ENCODE results near the gene TINCR. TPM values are rescaled to one million over a fixed set of nuclear protein-coding genes. Genes with fewer than 3 reads are reported as not detected.
"Not testable (repeated sequence)": the region's sequence is repeated elsewhere in the genome, so short reads cannot be mapped to it uniquely, and the experiment has no call there.

The TINCR gene
- polyA plus RNA-seq (2013) = 0.33 TPM

GRCh38 chr19:5567360-5567969, at the start of gene TINCR:
Gene TINCR, minus strand, starts transcription at chr19:5567953.
- DNase-seq = peak in 2 of 3 donors; percentile 40 to 48
- ChIA-PET POLR2A (no interaction called here), CTCF (no interaction called here)
- Histone ChIP-seq H3K9me3 (ENCODE audit: control extremely low read depth in 1 of 5, control insufficient read depth in 4 of 5, insufficient read depth in 2 of 5, low read depth in 1 of 5, low read length in 4 of 5) (peaks cover 0 to 5% (median 0%) of the 10 kb centered on the region in 5 experiments), H3K36me3 (ENCODE audit: control insufficient read depth in 4 of 4, insufficient read depth in 4 of 4, low read length in 3 of 4) (no peaks in the 10 kb centered on the region), H3K27ac (ENCODE audit: insufficient read depth in 1 of 2, low read depth in 1 of 2, low read length in 2 of 2, poor library complexity in 1 of 2, severe bottlenecking in 2 of 2) (no peak within 1 kb of the TSS), H3K4me3 (ENCODE audit: control insufficient read depth in 1 of 7, extremely low read depth in 1 of 7, insufficient read depth in 4 of 7, low read depth in 2 of 7, low read length in 6 of 7) (peak within 1 kb of the TSS in 1 of 7 experiments; percentile 4), H3K4me1 (ENCODE audit: control extremely low read depth in 1 of 4, control insufficient read depth in 4 of 4, insufficient read depth in 4 of 4, low read length in 3 of 4) (peaks cover 0 to 3% (median 2%) of the 10 kb centered on the region in 4 experiments), H3K27me3 (replicated peaks in 2 of 5; ENCODE audit: control insufficient read depth in 4 of 5, insufficient read depth in 5 of 5, low read length in 4 of 5) (peaks cover 9 to 51% (median 20%) of the 10 kb centered on the region in 5 experiments)
- 13% methylated on average over 42 of the region's 63 CpGs for WGBS (ENCODE audit: insufficient coverage)

- H3K27me3 ChIP-seq (replicated peaks in 2 of 5; ENCODE audit: control insufficient read depth in 4 of 5, insufficient read depth in 5 of 5, low read length in 4 of 5) = no peaks in the 10 kb centered on the region
- no CpG with 5 or more reads among the region's 1 CpG for WGBS (ENCODE audit: insufficient coverage)
- CTCF ChIA-PET = no interaction called here
- peaks cover 14 to 18% (median 16%) of the 10 kb centered on the region in 4 experiments for H3K4me1 ChIP-seq (ENCODE audit: control extremely low read depth in 1 of 4, control insufficient read depth in 4 of 4, insufficient read depth in 4 of 4, low read length in 3 of 4)
- POLR2A ChIA-PET = no interaction called here
- H3K9me3 ChIP-seq (ENCODE audit: control extremely low read depth in 1 of 5, control insufficient read depth in 4 of 5, insufficient read depth in 2 of 5, low read depth in 1 of 5, low read length in 4 of 5) = no peaks in the 10 kb centered on the region
- H3K4me3 ChIP-seq (ENCODE audit: control insufficient read depth in 1 of 7, extremely low read depth in 1 of 7, insufficient read depth in 4 of 7, low read depth in 2 of 7, low read length in 6 of 7) = no peak overlapping the region
- H3K36me3 ChIP-seq (ENCODE audit: control insufficient read depth in 4 of 4, insufficient read depth in 4 of 4, low read length in 3 of 4) = peaks cover 32 to 84% (median 65%) of the 10 kb centered on the region in 4 experiments
- no peak for DNase-seq
- H3K27ac ChIP-seq (ENCODE audit: insufficient read depth in 1 of 2, low read depth in 1 of 2, low read length in 2 of 2, poor library complexity in 1 of 2, severe bottlenecking in 2 of 2) = no peak overlapping the region
Measured at GRCh38 chr19:5617080-5617479, 49.3 kb upstream of the TINCR start.

GRCh38 chr19:5615756-5616327, 48.1 kb upstream of the TINCR start:
- WGBS (ENCODE audit: insufficient coverage) = 97% methylated on average over 16 of the region's 17 CpGs
- peaks cover 32 to 85% (median 67%) of the 10 kb centered on the region in 4 experiments for H3K36me3 ChIP-seq (ENCODE audit: control insufficient read depth in 4 of 4, insufficient read depth in 4 of 4, low read length in 3 of 4)
- DNase-seq = no peak
- peaks cover 4 to 7% (median 7%) of the 10 kb centered on the region in 4 experiments for H3K4me1 ChIP-seq (ENCODE audit: control extremely low read depth in 1 of 4, control insufficient read depth in 4 of 4, insufficient read depth in 4 of 4, low read length in 3 of 4)
- no peak overlapping the region for H3K4me3 ChIP-seq (ENCODE audit: control insufficient read depth in 1 of 7, extremely low read depth in 1 of 7, insufficient read depth in 4 of 7, low read depth in 2 of 7, low read length in 6 of 7)
- no peaks in the 10 kb centered on the region for H3K9me3 ChIP-seq (ENCODE audit: control extremely low read depth in 1 of 5, control insufficient read depth in 4 of 5, insufficient read depth in 2 of 5, low read depth in 1 of 5, low read length in 4 of 5)
- POLR2A ChIA-PET = no interaction called here
- no peaks in the 10 kb centered on the region for H3K27me3 ChIP-seq (replicated peaks in 2 of 5; ENCODE audit: control insufficient read depth in 4 of 5, insufficient read depth in 5 of 5, low read length in 4 of 5)
- H3K27ac ChIP-seq (ENCODE audit: insufficient read depth in 1 of 2, low read depth in 1 of 2, low read length in 2 of 2, poor library complexity in 1 of 2, severe bottlenecking in 2 of 2) = no peak overlapping the region
- CTCF ChIA-PET = interaction anchor here (0.7 kb wide), 1 partner anchor 96 kb away, joined by 3 read pairs; no protein-coding TSS in a partner anchor

- POLR2A ChIA-PET = interaction anchor here (1.1 to 1.6 kb wide), 2 partner anchors 10 to 28 kb away, joined by 3 read pairs; partner anchors contain the start of genes SAFB and SAFB2
- DNase-seq = no peak
Measured at GRCh38 chr19:5612891-5613865, 45.4 kb upstream of the TINCR start.

GRCh38 chr19:5609881-5610448, 42.2 kb upstream of the TINCR start:
- no peak overlapping the region for H3K4me3 ChIP-seq (ENCODE audit: control insufficient read depth in 1 of 7, extremely low read depth in 1 of 7, insufficient read depth in 4 of 7, low read depth in 2 of 7, low read length in 6 of 7)
- ChIA-PET CTCF (interaction anchor here (1.0 kb wide), 1 partner anchor 10 kb away, joined by 3 read pairs; no protein-coding TSS in a partner anchor), POLR2A (no interaction called here)
- whole genome bisulfite sequencing (ENCODE audit: insufficient coverage) = 100% methylated on average over 15 of the region's 16 CpGs
- H3K9me3 ChIP-seq (ENCODE audit: control extremely low read depth in 1 of 5, control insufficient read depth in 4 of 5, insufficient read depth in 2 of 5, low read depth in 1 of 5, low read length in 4 of 5) = no peaks in the 10 kb centered on the region
- no peaks in the 10 kb centered on the region for H3K27me3 ChIP-seq (replicated peaks in 2 of 5; ENCODE audit: control insufficient read depth in 4 of 5, insufficient read depth in 5 of 5, low read length in 4 of 5)
- DNase-seq = no peak
- H3K27ac ChIP-seq (ENCODE audit: insufficient read depth in 1 of 2, low read depth in 1 of 2, low read length in 2 of 2, poor library complexity in 1 of 2, severe bottlenecking in 2 of 2) = no peak overlapping the region
- H3K4me1 ChIP-seq (ENCODE audit: control extremely low read depth in 1 of 4, control insufficient read depth in 4 of 4, insufficient read depth in 4 of 4, low read length in 3 of 4) = no peaks in the 10 kb centered on the region
- H3K36me3 ChIP-seq (ENCODE audit: control insufficient read depth in 4 of 4, insufficient read depth in 4 of 4, low read length in 3 of 4) = peaks cover 27 to 87% (median 66%) of the 10 kb centered on the region in 4 experiments

More at GRCh38 chr19:5612891-5613865, 45.4 kb upstream of the TINCR start:
- Histone ChIP-seq H3K4me1 (ENCODE audit: control extremely low read depth in 1 of 4, control insufficient read depth in 4 of 4, insufficient read depth in 4 of 4, low read length in 3 of 4) (no peaks in the 10 kb centered on the region), H3K36me3 (ENCODE audit: control insufficient read depth in 4 of 4, insufficient read depth in 4 of 4, low read length in 3 of 4) (peaks cover 26 to 85% (median 65%) of the 10 kb centered on the region in 4 experiments), H3K9me3 (ENCODE audit: control extremely low read depth in 1 of 5, control insufficient read depth in 4 of 5, insufficient read depth in 2 of 5, low read depth in 1 of 5, low read length in 4 of 5) (no peaks in the 10 kb centered on the region), H3K27me3 (replicated peaks in 2 of 5; ENCODE audit: control insufficient read depth in 4 of 5, insufficient read depth in 5 of 5, low read length in 4 of 5) (no peaks in the 10 kb centered on the region), H3K27ac (ENCODE audit: insufficient read depth in 1 of 2, low read depth in 1 of 2, low read length in 2 of 2, poor library complexity in 1 of 2, severe bottlenecking in 2 of 2) (no peak overlapping the region), H3K4me3 (ENCODE audit: control insufficient read depth in 1 of 7, extremely low read depth in 1 of 7, insufficient read depth in 4 of 7, low read depth in 2 of 7, low read length in 6 of 7) (no peak overlapping the region)
- 95% methylated on average over 12 of the region's 15 CpGs for WGBS (ENCODE audit: insufficient coverage)
- CTCF ChIA-PET = interaction anchor here (1.3 kb wide), 1 partner anchor 36 kb away, joined by 3 read pairs; no protein-coding TSS in a partner anchor

- peaks cover 23 to 86% (median 68%) of the 10 kb centered on the region in 4 experiments for H3K36me3 ChIP-seq (ENCODE audit: control insufficient read depth in 4 of 4, insufficient read depth in 4 of 4, low read length in 3 of 4)
- H3K27ac ChIP-seq (ENCODE audit: insufficient read depth in 1 of 2, low read depth in 1 of 2, low read length in 2 of 2, poor library complexity in 1 of 2, severe bottlenecking in 2 of 2); POLR2A ChIA-PET; DNase-seq; H3K4me3 ChIP-seq (ENCODE audit: control insufficient read depth in 1 of 7, extremely low read depth in 1 of 7, insufficient read depth in 4 of 7, low read depth in 2 of 7, low read length in 6 of 7); H3K27me3 ChIP-seq (replicated peaks in 2 of 5; ENCODE audit: control insufficient read depth in 4 of 5, insufficient read depth in 5 of 5, low read length in 4 of 5); H3K4me1 ChIP-seq (ENCODE audit: control extremely low read depth in 1 of 4, control insufficient read depth in 4 of 4, insufficient read depth in 4 of 4, low read length in 3 of 4); H3K9me3 ChIP-seq (ENCODE audit: control extremely low read depth in 1 of 5, control insufficient read depth in 4 of 5, insufficient read depth in 2 of 5, low read depth in 1 of 5, low read length in 4 of 5); CTCF ChIA-PET: not testable (repeated sequence)
- WGBS (ENCODE audit: insufficient coverage) = 92% methylated on average over 4 of the region's 9 CpGs
Measured at GRCh38 chr19:5608766-5609165, 41.0 kb upstream of the TINCR start.

Data from common myeloid progenitor, CD34-positive (primary cell).